Myometrial cell (primary cell): ENCODE data around the gene SLC25A4. TPM values are rescaled to one million over a fixed set of nuclear protein-coding genes. Genes with fewer than 3 reads are reported as not detected.

Source experiments
- total RNA-seq: library from RNA; depleted of rRNA; stranded (reverse); fragments of >200 nt; gene quantifications from 2 replicates; pipeline ENCODE4 v1.2.3, GENCODE V29; 2015

Gene SLC25A4
- total RNA-seq: 7.8 and 10.8 TPM in 2 replicates

DNA sequence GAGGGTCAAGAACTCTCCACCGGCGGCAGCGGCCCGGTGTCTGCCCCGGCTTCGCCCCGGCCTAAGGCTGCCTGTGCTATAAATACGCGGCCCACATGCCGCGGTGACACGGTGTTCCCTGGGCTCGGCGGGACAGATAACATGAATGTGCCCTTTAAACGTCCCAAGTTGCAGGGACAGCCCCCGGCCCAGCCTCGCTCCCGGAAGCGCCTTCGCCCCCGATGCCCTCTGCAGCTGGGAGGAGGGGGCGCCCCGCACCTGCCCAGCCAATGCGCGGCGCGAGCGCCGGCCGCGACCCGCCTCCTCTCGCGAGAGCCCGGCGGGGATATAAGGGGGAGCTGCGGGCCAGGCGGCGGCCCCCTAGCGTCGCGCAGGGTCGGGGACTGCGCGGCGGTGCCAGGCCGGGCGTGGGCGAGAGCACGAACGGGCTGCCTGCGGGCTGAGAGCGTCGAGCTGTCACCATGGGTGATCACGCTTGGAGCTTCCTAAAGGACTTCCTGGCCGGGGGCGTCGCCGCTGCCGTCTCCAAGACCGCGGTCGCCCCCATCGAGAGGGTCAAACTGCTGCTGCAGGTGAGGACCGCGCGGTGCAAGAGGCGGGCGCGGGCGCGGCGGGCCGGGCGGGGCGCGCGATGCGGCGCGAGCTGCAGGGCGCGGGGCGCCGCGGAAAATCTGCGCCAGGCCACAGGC is at the start of gene SLC25A4:
Gene SLC25A4, plus strand, starts transcription at position 355 of the 689 bp plus-strand sequence. Its CDS starts 107 bp downstream, at position 462.

Other genes starting within 250 kb of the SLC25A4 start
- gene HELT, start 124.8 kb upstream of the SLC25A4 start, total RNA-seq: not detected in 2 replicates
- gene CFAP97, start 60.7 kb downstream of the SLC25A4 start, total RNA-seq: 22.8 and 30.1 TPM in 2 replicates
- gene SNX25, start 66.3 kb downstream of the SLC25A4 start, total RNA-seq: 14.4 and 14.7 TPM in 2 replicates